ENCODE measurements around the gene KIAA0753.

DNA sequence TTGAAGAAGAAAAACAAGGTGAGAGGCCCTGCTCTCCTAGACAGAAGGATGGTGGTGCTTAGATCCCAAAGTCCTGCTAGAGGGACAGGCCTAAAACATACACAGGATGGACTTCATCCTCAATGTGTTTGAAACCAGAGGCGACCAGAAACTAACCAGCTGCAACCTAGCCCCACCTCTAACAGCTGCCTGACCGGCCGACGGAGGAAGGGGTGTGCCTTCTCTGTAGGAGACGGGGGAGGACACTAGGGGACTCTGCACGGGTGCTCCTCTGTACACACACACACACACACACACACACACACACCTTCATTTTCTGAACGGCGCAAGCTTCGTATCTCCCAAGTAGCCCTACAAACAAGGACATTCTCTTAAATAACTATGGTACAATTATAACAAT lies 59.9 kb downstream of the KIAA0753 start:
- TF ChIP-seq POLR2AphosphoS5 (IDR thresholded peaks at IDR 0.05; ENCODE audit: low read depth) (no peak), CTCF (IDR thresholded peaks at IDR 0.05; ENCODE audit: insufficient read depth, low read length) (no peak), REST (IDR thresholded peaks at IDR 0.05; ENCODE audit: insufficient replicate concordance, low read depth) (no peak)

Data from HL-60 (cell line).